ENCODE data around the gene RILPL2.

DNA sequence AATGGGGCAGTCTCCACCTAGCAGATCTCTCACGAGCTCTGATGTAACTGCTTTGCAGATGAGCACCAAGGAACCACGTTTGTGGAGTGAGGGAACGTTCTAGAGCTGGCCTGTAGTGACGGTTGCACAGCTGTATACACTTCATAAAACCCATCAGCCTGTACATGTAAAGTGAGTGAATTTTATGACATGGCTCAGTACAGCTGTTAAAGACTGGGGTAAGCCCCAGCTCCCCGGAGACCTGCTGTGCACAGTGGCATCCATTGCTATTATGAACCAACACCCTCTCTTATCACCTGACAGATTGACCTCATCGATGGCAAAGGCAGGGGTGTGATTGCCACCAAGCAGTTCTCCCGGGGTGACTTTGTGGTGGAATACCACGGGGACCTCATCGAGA is 31.9 kb downstream of the RILPL2 start:
- TF ChIP-seq CTCF (conservative IDR thresholded peaks at IDR 0.05), result no peak
- no peak for TF ChIP-seq EZH2 (IDR thresholded peaks at IDR 0.05; ENCODE audit: low read depth)
